HG03342 (cell line): Measurements from ENCODE around the gene MSANTD2.

Source experiments
- ATAC-seq: cut with Tn5 transposase; IDR thresholded peaks from one replicate; pipeline ENCODE4 v1.9.1; 2021; ENCODE audit warnings: mild to moderate bottlenecking, moderate library complexity; ENCODE audit not compliant: unreplicated experiment

MSANTD2 gene

GRCh38 chr11:124739479-124740276, 60.5 kb downstream of the MSANTD2 start, which contains the start of gene NRGN:
Gene NRGN, plus strand, starts transcription at chr11:124739942. Its CDS starts 143 bp downstream, at chr11:124740085.
- peak; percentile 98 for ATAC-seq

GRCh38 chr11:124738713-124739478, 61.3 kb downstream of the MSANTD2 start:
- no peak for ATAC-seq

- no peak for ATAC-seq
Measured at GRCh38 chr11:124737638-124738305, 62.4 kb downstream of the MSANTD2 start.

GRCh38 chr11:124736736-124737135, 63.5 kb downstream of the MSANTD2 start:
- no peak for ATAC-seq

GRCh38 chr11:124732230-124732629, 68.0 kb downstream of the MSANTD2 start:
- ATAC-seq, result no peak

- no peak for ATAC-seq
Measured at GRCh38 chr11:124729571-124729970, 70.6 kb downstream of the MSANTD2 start.

GRCh38 chr11:124728134-124728533, 72.1 kb downstream of the MSANTD2 start:
- no peak for ATAC-seq

- ATAC-seq, result no peak
Measured at GRCh38 chr11:124727474-124727873, 72.7 kb downstream of the MSANTD2 start.

- ATAC-seq, result peak; percentile 12
Measured at GRCh38 chr11:124725719-124726105, 74.5 kb downstream of the MSANTD2 start.

GRCh38 chr11:124724979-124725718, 75.1 kb downstream of the MSANTD2 start:
- peak; percentile 94 for ATAC-seq

GRCh38 chr11:124722176-124722575, 78.0 kb downstream of the MSANTD2 start:
- no peak for ATAC-seq

GRCh38 chr11:124719534-124719933, 80.7 kb downstream of the MSANTD2 start:
- ATAC-seq, result no peak

GRCh38 chr11:124718801-124719200, 81.4 kb downstream of the MSANTD2 start:
- no peak for ATAC-seq

- ATAC-seq, result no peak
Measured at GRCh38 chr11:124717786-124718651, 82.2 kb downstream of the MSANTD2 start.

GRCh38 chr11:124717421-124717785, 82.8 kb downstream of the MSANTD2 start:
- no peak for ATAC-seq

GRCh38 chr11:124716591-124716990, 83.6 kb downstream of the MSANTD2 start:
- ATAC-seq, result no peak
